GM12878 (cell line): Measurements from ENCODE around the gene DAO. TPM values are rescaled to one million over a fixed set of nuclear protein-coding genes. Genes with fewer than 3 reads are reported as not detected.

ENCODE experiments used
- ATAC-seq: fragments of 200-7000 bp; cut with Tn5 transposase; 3 replicates; pipeline ENCODE4 v1.9.1; 2020; ENCODE audit warnings: mild to moderate bottlenecking, moderate library complexity
- BruUV-seq: library from RNA; stranded (reverse); fragments of 400-500 nt; replicated peaks from 2 replicates; lab custom pipeline; 2021; lab: Mats Ljungman, UMichigan
- CTCF ChIA-PET: fragments of 300-600 bp; sonication (Branson Sonifier 250); formaldehyde crosslinking; extraction: SDS; loops from one replicate; lab custom pipeline; 2021; ENCODE audit warnings: inconsistent platforms; lab: Yijun Ruan, JAX
- POLR2A ChIA-PET: fragments of 350-600 bp; formaldehyde crosslinking; extraction: SDS; loops from one replicate; lab custom pipeline; 2021; ENCODE audit warnings: inconsistent platforms; lab: Charles Lee
- RAD21 ChIA-PET: fragments of 300-600 bp; sonication (Branson Sonifier 250); formaldehyde crosslinking; loops from one replicate; lab custom pipeline; 2023; ENCODE audit warnings: antibody characterized with exemption; ENCODE audit not compliant: unreplicated experiment; lab: Charles Lee
- SMC1A ChIA-PET: fragments of 300-600 bp; sonication (Branson Sonifier 250); formaldehyde crosslinking; loops from one replicate; lab custom pipeline; 2023; ENCODE audit not compliant: unreplicated experiment, uncharacterized antibody; lab: Charles Lee
- DNase-seq: peaks from one replicate; pipeline ENCODE4 v3.0.0-alpha.2; 2011; ENCODE audit warnings: low read depth, low spot score
- FAIRE-seq: peaks from 3 replicates; lab custom pipeline; 2011; peaks lifted over from hg19 to GRCh38; lab: Jason Lieb, UNC
- H2AFZ ChIP-seq: 2 replicates; pipeline ENCODE4 v1.6.0; 2011; ENCODE audit warnings: low read depth, low read length, control low read depth; ENCODE audit not compliant: control insufficient read depth
- H3K27ac ChIP-seq: 2 replicates; pipeline ENCODE4 v1.5.1; 2011; ENCODE audit warnings: control low read depth; ENCODE audit not compliant: control insufficient read depth, insufficient read depth
- H3K27me3 ChIP-seq, 2 experiments: replicated peaks in 1 of 2; 2 replicates each; pipeline versions ENCODE4 v1.6.0 to v1.6.1; 2011; ENCODE audit warnings: low read length in 1 of 2; ENCODE audit not compliant: control insufficient read depth in 2 of 2, insufficient read depth in 2 of 2
- H3K36me3 ChIP-seq, 2 experiments: 2 replicates each; pipeline ENCODE4 v1.5.1; 2011; ENCODE audit warnings: low read length in 1 of 2; ENCODE audit not compliant: control insufficient read depth in 2 of 2, insufficient read depth in 2 of 2
- H3K4me1 ChIP-seq: 2 replicates; pipeline ENCODE4 v1.6.1; 2011; ENCODE audit warnings: mild to moderate bottlenecking, low read length, moderate library complexity, mixed read lengths; ENCODE audit not compliant: control insufficient read depth, insufficient read depth
- H3K4me2 ChIP-seq: 2 replicates; pipeline ENCODE4 v1.6.0; 2011; ENCODE audit warnings: control low read depth; ENCODE audit not compliant: control insufficient read depth, insufficient read depth
- H3K4me3 ChIP-seq: fragments of 200-600 bp; sonication (generic); 2 replicates; pipeline ENCODE4 v1.5.1; 2016
- H3K79me2 ChIP-seq: 2 replicates; pipeline ENCODE4 v1.6.0; 2011; ENCODE audit warnings: low read length; ENCODE audit not compliant: control insufficient read depth, insufficient read depth
- H3K9ac ChIP-seq: 2 replicates; pipeline ENCODE4 v1.8.0; 2011; ENCODE audit warnings: low read length, control low read depth, mixed read lengths; ENCODE audit not compliant: control insufficient read depth, insufficient read depth
- H3K9me3 ChIP-seq: replicated peaks from 3 replicates; pipeline ENCODE4 v1.5.1; 2011; ENCODE audit warnings: mild to moderate bottlenecking, low read length; ENCODE audit not compliant: control insufficient read depth, insufficient read depth
- H4K20me1 ChIP-seq: 2 replicates; pipeline ENCODE4 v1.6.0; 2011; ENCODE audit not compliant: control insufficient read depth, insufficient read depth
- CTCF ChIP-seq, 3 experiments: IDR thresholded peaks in 2 of 3; conservative IDR thresholded peaks in 1 of 3; 2 replicates each; pipeline ENCODE4 v1.5.1; 2011; ENCODE audit warnings: low read depth in 3 of 3, low read length in 3 of 3, mild to moderate bottlenecking in 3 of 3, control low read depth in 2 of 3, moderate library complexity in 2 of 3, inconsistent platforms in 1 of 3, mixed read lengths in 1 of 3; ENCODE audit not compliant: control insufficient read depth in 2 of 3, insufficient read depth in 1 of 3; ENCODE audit errors: extremely low read depth in 1 of 3
- FOS ChIP-seq: IDR thresholded peaks from 3 replicates; pipeline ENCODE4 v1.6.1; 2011; ENCODE audit warnings: borderline replicate concordance; ENCODE audit not compliant: insufficient read length; ENCODE audit errors: extremely low read depth
- HDAC2 ChIP-seq: fragments of 200-600 bp; sonication (generic); IDR thresholded peaks from 2 replicates; pipeline ENCODE4 v1.6.1; 2017
- JUNB ChIP-seq: IDR thresholded peaks from 2 replicates; pipeline ENCODE4 v1.6.1; 2016; ENCODE audit warnings: antibody characterized with exemption, mild to moderate bottlenecking
- LARP7 ChIP-seq: fragments of 450-650 bp; IDR thresholded peaks from 2 replicates; pipeline ENCODE4 v1.6.1; 2017; ENCODE audit warnings: mild to moderate bottlenecking
- MEF2B ChIP-seq: fragments of 450-650 bp; IDR thresholded peaks from 2 replicates; pipeline ENCODE4 v1.6.1; 2018; ENCODE audit warnings: mild to moderate bottlenecking, moderate library complexity; ENCODE audit not compliant: partially characterized antibody, poor library complexity, severe bottlenecking
- POLR2A ChIP-seq: IDR thresholded peaks from 2 replicates; pipeline ENCODE4 v1.6.1; 2011; ENCODE audit warnings: low read depth, mild to moderate bottlenecking, low read length
- RCOR1 ChIP-seq: conservative IDR thresholded peaks from 2 replicates; pipeline ENCODE4 v1.6.1; 2012; ENCODE audit warnings: low read depth, low read length, improper control_type of control experiment
- SIN3A ChIP-seq: IDR thresholded peaks from 2 replicates; pipeline ENCODE4 v1.6.1; 2012; ENCODE audit warnings: low read depth, low read length, improper control_type of control experiment
- SMAD1 ChIP-seq: fragments of 450-650 bp; IDR thresholded peaks from 2 replicates; pipeline ENCODE4 v1.6.1; 2018; ENCODE audit warnings: mild to moderate bottlenecking, low read depth; ENCODE audit not compliant: partially characterized antibody
- SMARCA5 ChIP-seq: fragments of 450-650 bp; IDR thresholded peaks from 2 replicates; pipeline ENCODE4 v1.6.1; 2017; ENCODE audit warnings: mild to moderate bottlenecking
- SREBF2 ChIP-seq: IDR thresholded peaks from 2 replicates; pipeline ENCODE4 v1.6.1; 2012; ENCODE audit warnings: mild to moderate bottlenecking, low read length
- YY1 ChIP-seq: IDR thresholded peaks from 2 replicates; pipeline ENCODE4 v1.6.1; 2011; ENCODE audit warnings: low read depth, mild to moderate bottlenecking, low read length
- ZBTB11 ChIP-seq: fragments of 450-650 bp; formaldehyde crosslinking; IDR thresholded peaks from 2 replicates; pipeline ENCODE4 v1.5.0; 2022; ENCODE audit warnings: mild to moderate bottlenecking, missing genetic modification characterization
- ZNF217 ChIP-seq: fragments of 450-650 bp; IDR thresholded peaks from 2 replicates; pipeline ENCODE4 v1.6.1; 2017; ENCODE audit warnings: antibody characterized with exemption, mild to moderate bottlenecking
- ZNF274 ChIP-seq: IDR thresholded peaks from one replicate; pipeline ENCODE4 v1.8.0; 2011; ENCODE audit not compliant: insufficient read length, insufficient read depth
- WGBS: methylation state at CpG from one replicate; pipeline ENCODE4 v1.1.6; 2016; ENCODE audit warnings: low lambda C conversion rate; ENCODE audit not compliant: insufficient replicate concordance, insufficient coverage; ENCODE audit errors: missing lambda C conversion rate; 5-methylcytosine and 5-hydroxymethylcytosine counted together
- in situ Hi-C: fragments of 300-500 bp; cut with MboI; formaldehyde crosslinking; loops from 9 replicates; pipeline ENCODE4 v1.14.3; 2018; ENCODE audit warnings: mixed read lengths
- intact Hi-C: fragments of 100-400 bp; cut with micrococcal nuclease; formaldehyde crosslinking; loops from one replicate; pipeline ENCODE4 v1.14.2; 2022; ENCODE audit not compliant: unreplicated experiment
- polyA plus RNA-seq, 11 experiments: library from polyadenylated mRNA; depleted of rRNA in 4 of 11; unstranded in 6 of 11; stranded (reverse) in 5 of 11; fragments of >200 nt; fragmentation: Nextera tagmentation in 4 of 11; fragmentation: Illumina TruSeq in 1 of 11; extraction: Ambion mirVana in 4 of 11; extraction: Trizol in 1 of 11; gene quantifications; 1 replicate in 1 of 11; 2 replicates in 10 of 11; pipeline versions ENCODE4 v1.2.1 to v1.2.3, GENCODE V29; 2011 to 2016; ENCODE audit warnings: inconsistent platforms in 2 of 11, missing spikeins in 2 of 11, low read depth in 1 of 11
- total RNA-seq, 4 experiments: library from RNA; depleted of rRNA in 3 of 4; stranded (reverse); fragments of >200 nt in 3 of 4; fragmentation: Illumina TruSeq in 1 of 4; extraction: Trizol in 1 of 4; gene quantifications; 2 replicates each; pipeline versions ENCODE4 v1.2.1 to v1.2.3, GENCODE V29; 2013 to 2021

Gene DAO
- total and polyA plus RNA-seq, 10 of the 15 experiments (the other 5 are each of a cell fraction or from before 2014, with no cell fraction given): 0.15 TPM; not detected in 9

GRCh38 chr12:108853981-108854446 lies 25.9 kb upstream of the DAO start (continued):
- 0 out of 2 replicates have a peak, but pooled peaks have one; percentile 0 for TF ChIP-seq SIN3A
- TF ChIP-seq MEF2B: peak; percentile 6
- no peak for TF ChIP-seq RCOR1
- TF ChIP-seq SMARCA5: peak; percentile 61

- SMC1A ChIA-PET: no interaction called here
- H3K4me2 ChIP-seq: peak overlapping the region; percentile 86
- TF ChIP-seq SMAD1 (no peak), ZBTB11 (CRISPR knock-in tag) (no peak), JUNB (peak; percentile 95), LARP7 (no peak), HDAC2 (peak; percentile 92), CTCF (IDR thresholded peaks at IDR 0.05 in 2 of 3, conservative IDR thresholded peaks at IDR 0.05 in 1 of 3; ENCODE audit: control insufficient read depth in 2 of 3, extremely low read depth in 1 of 3, insufficient read depth in 1 of 3, low read depth in 3 of 3, low read length in 3 of 3) (no peak), ZNF274 (no peak), YY1 (no peak), POLR2A (no peak), SREBF2 (no peak), ZNF217 (peak; percentile 97), FOS (no peak)
These were observed 25.2 kb upstream of the DAO start for GRCh38 chr12:108854451-108855283.

More at GRCh38 chr12:108854451-108855283, 25.2 kb upstream of the DAO start:
- ChIA-PET CTCF (no interaction called here), RAD21 (no interaction called here), POLR2A (no interaction called here)
- H2AFZ ChIP-seq: no peak overlapping the region
- H3K27ac ChIP-seq: peak overlapping the region; percentile 79
- H3K4me3 ChIP-seq: peak overlapping the region; percentile 93
- intact Hi-C loops: loop anchor here (1.0 to 5.0 kb wide), 8 partner anchors 16 to 289 kb away; partner anchors contain the start of genes CORO1C and SELPLG
- H3K4me1 ChIP-seq: peaks cover 44% of the 10 kb centered on the region
- WGBS: 38% methylated on average over 13 of the region's 13 CpGs
- in situ Hi-C loops: loop anchor here (5.0 kb wide), 1 partner anchor 287 kb away; no protein-coding TSS in a partner anchor
- DNase-seq (peak; percentile 83), FAIRE-seq (peak; percentile 91), ATAC-seq (peak; percentile 51)
- H3K9me3 ChIP-seq: no peaks in the 10 kb centered on the region; the same call in 2 of the 3 replicates
- H3K36me3 ChIP-seq: no peaks in the 10 kb centered on the region; a peak in 1 of 4 replicates
- H3K79me2 ChIP-seq: peaks cover 62% of the 10 kb centered on the region
- TSS peak; percentile 81 for BruUV-seq
- no peaks in the 10 kb centered on the region for H3K27me3 ChIP-seq
- H3K9ac ChIP-seq: peak overlapping the region; percentile 59; the same call in 1 of the 2 replicates
- H4K20me1 ChIP-seq: no peaks in the 10 kb centered on the region
